ENCODE measurements around the gene TXNRD2. TPM values are rescaled to one million over a fixed set of nuclear protein-coding genes. Genes with fewer than 3 reads are reported as not detected.

The TXNRD2 gene
- total and polyA plus RNA-seq, 2 experiments from 2014 or later: 11.2 to 12.4 TPM

DNA sequence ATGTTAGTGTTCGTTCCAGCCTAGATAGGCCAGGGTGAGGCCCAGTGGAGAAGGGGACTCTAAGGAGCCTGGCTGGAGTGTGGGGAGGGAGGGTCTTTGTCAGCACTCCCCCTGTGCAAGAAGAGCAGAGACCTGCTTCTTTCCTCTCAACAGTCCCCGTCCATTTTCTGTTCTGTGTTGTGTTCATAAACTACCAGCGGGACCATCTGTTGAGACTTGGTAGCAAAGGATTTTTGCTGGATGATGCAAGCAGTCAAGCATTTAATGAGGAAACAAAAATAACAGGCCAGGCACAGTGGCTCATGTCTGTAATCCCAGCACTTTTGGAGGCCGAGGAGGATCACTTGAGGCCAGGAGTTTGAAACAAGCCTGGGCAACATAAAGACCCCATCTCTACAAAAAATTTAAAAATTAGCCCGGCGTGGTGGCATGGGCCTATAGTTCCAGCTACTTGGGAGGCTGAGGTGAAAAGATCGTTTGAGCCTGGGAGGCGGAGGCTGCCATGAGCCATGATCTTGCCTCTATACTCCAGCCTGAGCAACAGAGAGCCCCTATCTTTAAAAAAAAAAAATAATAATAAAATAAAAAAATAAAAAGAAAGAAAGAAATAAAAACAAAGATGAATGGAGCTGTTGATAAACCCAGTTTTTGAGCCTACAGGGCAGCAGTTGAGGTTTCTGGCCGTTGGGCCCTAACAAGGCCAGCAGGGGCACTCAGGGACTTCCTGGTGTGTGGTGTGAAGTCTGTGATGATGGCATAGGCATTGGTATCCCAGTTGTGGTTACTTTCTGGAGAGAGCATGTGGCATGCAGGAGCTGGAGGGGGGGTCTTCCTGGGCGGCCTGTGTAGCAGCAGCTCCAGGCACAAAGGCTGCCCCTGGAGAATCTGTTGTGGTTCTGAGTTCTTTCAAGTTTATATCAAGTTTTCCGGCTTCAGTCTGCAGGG lies 1.7 kb upstream of the TXNRD2 start:
- Mint-ChIP-seq H3K4me1 (peaks cover 25% of the 10 kb centered on the region), H3K9me3 (no peaks in the 10 kb centered on the region), H3K4me3 (peak overlapping the region; percentile 90), H3K36me3 (ENCODE audit: low read depth) (0 out of 3 replicates have a peak, but pooled peaks cover 3% of the 10 kb centered on the region), H3K27me3 (ENCODE audit: insufficient read depth, low read depth, poor library complexity) (peaks cover 8% of the 10 kb centered on the region), H3K27ac (peak overlapping the region; percentile 88)
- H3K9me2 ChIP-seq (ENCODE audit: insufficient read depth): peaks cover 3% of the 10 kb centered on the region; the same call in 1 of the 2 replicates
- no peaks in the 10 kb centered on the region for H3K36me3 ChIP-seq (ENCODE audit: insufficient read depth)
- H3K4me3 ChIP-seq: peak overlapping the region; percentile 57; the same call in 1 of the 2 replicates
- no peaks in the 10 kb centered on the region for H3K27me3 ChIP-seq (ENCODE audit: insufficient read depth)
- H3K4me2 ChIP-seq: peak overlapping the region; percentile 76
- 0 out of 2 replicates have a peak, but pooled peaks cover 9% of the 10 kb centered on the region for H3F3A ChIP-seq (replicated peaks; ENCODE audit: low read depth)
- H3K27ac ChIP-seq (ENCODE audit: low read depth): no peak overlapping the region; the same call in 1 of the 2 replicates
- H2AFZ ChIP-seq: 0 out of 2 replicates have a peak overlapping the region, but pooled peaks have one; percentile 69
- DNase-seq (ENCODE audit: low spot score): peak; percentile 49
- H3K4me1 ChIP-seq (ENCODE audit: insufficient read depth): peaks cover 17% of the 10 kb centered on the region
- H4K20me1 ChIP-seq (replicated peaks; ENCODE audit: insufficient read depth): no peaks in the 10 kb centered on the region
- ATAC-seq: no peak
- no peaks in the 10 kb centered on the region; the same call in 1 of the 2 replicates for H3K79me2 ChIP-seq (replicated peaks; ENCODE audit: insufficient read depth)
- TF ChIP-seq, protein P1, sequence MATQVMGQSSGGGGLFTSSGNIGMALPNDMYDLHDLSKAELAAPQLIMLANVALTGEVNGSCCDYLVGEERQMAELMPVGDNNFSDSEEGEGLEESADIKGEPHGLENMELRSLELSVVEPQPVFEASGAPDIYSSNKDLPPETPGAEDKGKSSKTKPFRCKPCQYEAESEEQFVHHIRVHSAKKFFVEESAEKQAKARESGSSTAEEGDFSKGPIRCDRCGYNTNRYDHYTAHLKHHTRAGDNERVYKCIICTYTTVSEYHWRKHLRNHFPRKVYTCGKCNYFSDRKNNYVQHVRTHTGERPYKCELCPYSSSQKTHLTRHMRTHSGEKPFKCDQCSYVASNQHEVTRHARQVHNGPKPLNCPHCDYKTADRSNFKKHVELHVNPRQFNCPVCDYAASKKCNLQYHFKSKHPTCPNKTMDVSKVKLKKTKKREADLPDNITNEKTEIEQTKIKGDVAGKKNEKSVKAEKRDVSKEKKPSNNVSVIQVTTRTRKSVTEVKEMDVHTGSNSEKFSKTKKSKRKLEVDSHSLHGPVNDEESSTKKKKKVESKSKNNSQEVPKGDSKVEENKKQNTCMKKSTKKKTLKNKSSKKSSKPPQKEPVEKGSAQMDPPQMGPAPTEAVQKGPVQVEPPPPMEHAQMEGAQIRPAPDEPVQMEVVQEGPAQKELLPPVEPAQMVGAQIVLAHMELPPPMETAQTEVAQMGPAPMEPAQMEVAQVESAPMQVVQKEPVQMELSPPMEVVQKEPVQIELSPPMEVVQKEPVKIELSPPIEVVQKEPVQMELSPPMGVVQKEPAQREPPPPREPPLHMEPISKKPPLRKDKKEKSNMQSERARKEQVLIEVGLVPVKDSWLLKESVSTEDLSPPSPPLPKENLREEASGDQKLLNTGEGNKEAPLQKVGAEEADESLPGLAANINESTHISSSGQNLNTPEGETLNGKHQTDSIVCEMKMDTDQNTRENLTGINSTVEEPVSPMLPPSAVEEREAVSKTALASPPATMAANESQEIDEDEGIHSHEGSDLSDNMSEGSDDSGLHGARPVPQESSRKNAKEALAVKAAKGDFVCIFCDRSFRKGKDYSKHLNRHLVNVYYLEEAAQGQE (IDR thresholded peaks at IDR 0.05; ENCODE audit: unreplicated experiment): no peak

DNA sequence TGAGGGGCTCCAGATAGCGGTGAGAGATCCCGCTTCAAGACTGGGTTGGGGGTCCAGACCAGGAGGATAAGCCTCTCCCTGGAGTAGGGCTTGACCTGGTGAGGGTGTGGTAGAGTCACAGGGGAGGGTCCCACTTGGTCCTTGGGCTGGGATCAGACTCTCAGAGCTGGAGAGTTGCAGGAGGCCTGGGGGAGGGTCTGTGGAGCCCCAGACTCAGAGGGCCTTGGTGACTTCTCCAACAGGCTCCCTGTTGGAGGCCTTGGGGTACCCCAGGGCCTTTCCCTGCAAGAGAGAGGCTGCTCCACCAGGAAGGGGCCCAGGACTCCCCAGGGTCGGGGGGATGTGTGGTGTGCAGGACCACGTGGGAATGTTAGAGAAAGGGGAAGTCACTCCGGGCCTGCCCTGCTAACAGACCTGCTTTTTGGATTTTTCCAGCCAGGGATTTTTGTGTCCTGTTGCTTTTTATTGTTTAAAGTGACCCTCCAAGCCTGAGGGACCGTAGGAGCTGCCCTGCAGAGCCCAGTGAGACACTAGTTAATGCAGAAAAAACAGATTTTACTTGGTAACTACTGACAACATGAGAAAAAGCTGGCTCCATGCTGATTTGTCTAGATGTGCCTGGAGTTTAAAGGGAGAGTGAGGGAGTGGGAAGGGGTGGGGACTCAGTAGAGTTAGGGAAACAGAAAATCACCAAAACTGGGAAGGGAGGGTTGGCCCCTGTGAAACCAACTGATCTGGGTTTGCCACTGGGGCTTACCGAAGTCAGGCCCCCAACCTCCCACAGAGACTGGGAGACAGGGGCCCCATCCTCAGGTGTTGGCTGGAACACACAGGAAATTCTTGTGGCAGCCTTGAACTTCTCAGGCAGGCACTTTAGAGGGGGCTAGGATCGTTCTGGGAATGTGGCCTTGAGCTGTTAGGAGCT lies 801 bp upstream of the TXNRD2 start:
- H3K79me2 ChIP-seq (replicated peaks; ENCODE audit: insufficient read depth): no peaks in the 10 kb centered on the region; the same call in 1 of the 2 replicates
- H3K9me2 ChIP-seq (ENCODE audit: insufficient read depth): peaks cover 3% of the 10 kb centered on the region; the same call in 1 of the 2 replicates
- no peaks in the 10 kb centered on the region for H3K36me3 ChIP-seq (ENCODE audit: insufficient read depth)
- ATAC-seq: peak; percentile 57
- no peaks in the 10 kb centered on the region for H4K20me1 ChIP-seq (replicated peaks; ENCODE audit: insufficient read depth)
- peak overlapping the region; percentile 86; the same call in 1 of the 2 replicates for H2AFZ ChIP-seq
- Mint-ChIP-seq H3K27ac (peak overlapping the region; percentile 88), H3K4me1 (peaks cover 24% of the 10 kb centered on the region), H3K27me3 (ENCODE audit: insufficient read depth, low read depth, poor library complexity) (peaks cover 8% of the 10 kb centered on the region), H3K9me3 (no peaks in the 10 kb centered on the region), H3K36me3 (ENCODE audit: low read depth) (0 out of 3 replicates have a peak, but pooled peaks cover 3% of the 10 kb centered on the region), H3K4me3 (peak overlapping the region; percentile 90)
- H3K4me3 ChIP-seq: peak overlapping the region; percentile 57
- H3F3A ChIP-seq (replicated peaks; ENCODE audit: low read depth): 0 out of 2 replicates have a peak, but pooled peaks cover 8% of the 10 kb centered on the region
- no peak for DNase-seq (ENCODE audit: low spot score)
- peak overlapping the region; percentile 76 for H3K4me2 ChIP-seq
- peak overlapping the region; percentile 45; the same call in 1 of the 2 replicates for H3K27ac ChIP-seq (ENCODE audit: low read depth)
- H3K27me3 ChIP-seq (ENCODE audit: insufficient read depth): no peaks in the 10 kb centered on the region
- H3K4me1 ChIP-seq (ENCODE audit: insufficient read depth): peaks cover 14% of the 10 kb centered on the region
- TF ChIP-seq NANOG (IDR thresholded peaks at IDR 0.05; ENCODE audit: borderline replicate concordance) (no peak), EZH2 (IDR thresholded peaks at IDR 0.05; ENCODE audit: low read depth, unreplicated experiment) (no peak), POLR2AphosphoS5 (IDR thresholded peaks at IDR 0.05; ENCODE audit: low read depth) (no peak; the same call in 1 of the 2 replicates), ZNF331 (CRISPR knock-in tag; IDR thresholded peaks at IDR 0.05; ENCODE audit: low read depth) (no peak), CREB1 (CRISPR knock-in tag; IDR thresholded peaks at IDR 0.05; ENCODE audit: low read depth) (no peak)
- TF ChIP-seq, protein P2, sequence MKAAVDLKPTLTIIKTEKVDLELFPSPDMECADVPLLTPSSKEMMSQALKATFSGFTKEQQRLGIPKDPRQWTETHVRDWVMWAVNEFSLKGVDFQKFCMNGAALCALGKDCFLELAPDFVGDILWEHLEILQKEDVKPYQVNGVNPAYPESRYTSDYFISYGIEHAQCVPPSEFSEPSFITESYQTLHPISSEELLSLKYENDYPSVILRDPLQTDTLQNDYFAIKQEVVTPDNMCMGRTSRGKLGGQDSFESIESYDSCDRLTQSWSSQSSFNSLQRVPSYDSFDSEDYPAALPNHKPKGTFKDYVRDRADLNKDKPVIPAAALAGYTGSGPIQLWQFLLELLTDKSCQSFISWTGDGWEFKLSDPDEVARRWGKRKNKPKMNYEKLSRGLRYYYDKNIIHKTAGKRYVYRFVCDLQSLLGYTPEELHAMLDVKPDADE (IDR thresholded peaks at IDR 0.05): no peak
